HG03565 (cell line): ENCODE measurements around the gene UBE2E2.

Source experiments
- ATAC-seq: cut with Tn5 transposase; IDR thresholded peaks from one replicate; pipeline ENCODE4 v1.9.1; 2021; ENCODE audit warnings: mild to moderate bottlenecking, moderate library complexity; ENCODE audit not compliant: unreplicated experiment

UBE2E2 gene

DNA sequence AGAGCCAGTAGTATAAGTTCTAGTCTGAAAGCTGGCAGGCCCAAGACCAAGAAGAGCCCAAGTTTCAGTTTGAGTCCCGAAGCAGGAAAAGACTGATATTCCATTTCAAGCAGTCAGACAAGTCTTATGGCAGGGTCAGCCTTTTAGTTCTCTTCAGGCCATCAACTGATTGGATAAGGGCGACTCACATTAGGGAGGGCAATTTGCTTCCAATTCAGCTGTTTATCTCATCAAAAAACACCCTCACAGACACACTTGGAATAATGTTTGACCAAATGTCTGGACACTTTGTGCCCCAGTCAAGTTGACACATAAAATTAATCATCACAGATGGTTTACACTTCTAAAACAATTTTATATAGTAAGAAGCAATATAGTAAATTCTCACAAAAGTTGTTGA lies 69.7 kb downstream of the UBE2E2 start:
- no peak for ATAC-seq

GRCh38 chr3:23275061-23275460 lies 71.9 kb downstream of the UBE2E2 start:
- no peak for ATAC-seq

DNA sequence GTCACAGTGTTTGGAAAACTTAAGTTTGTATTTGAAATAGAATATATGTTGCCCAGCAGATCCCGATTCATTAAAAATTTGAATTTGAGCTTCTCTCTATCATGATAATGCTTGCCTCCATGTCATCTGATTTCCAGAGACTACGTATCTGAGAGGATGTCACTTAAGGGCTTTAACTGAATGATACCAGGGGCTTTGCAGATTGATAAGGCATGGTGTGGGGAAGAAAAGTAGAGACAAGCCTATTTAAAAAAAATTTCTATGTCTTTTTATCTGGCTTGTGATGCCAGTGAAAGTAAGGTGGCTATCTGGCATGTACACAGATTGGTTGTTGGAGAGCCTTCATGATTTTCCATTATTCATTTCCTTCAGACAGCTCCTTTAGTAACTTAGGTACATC lies 72.7 kb downstream of the UBE2E2 start:
- ATAC-seq, result no peak

GRCh38 chr3:23276913-23277658 lies 74.0 kb downstream of the UBE2E2 start:
- no peak for ATAC-seq

- ATAC-seq, result no peak
Measured at GRCh38 chr3:23277688-23278087, 74.6 kb downstream of the UBE2E2 start.

- ATAC-seq, result no peak
Measured at GRCh38 chr3:23283625-23284024, 80.5 kb downstream of the UBE2E2 start.

GRCh38 chr3:23288286-23288685 lies 85.2 kb downstream of the UBE2E2 start:
- ATAC-seq, result no peak

DNA sequence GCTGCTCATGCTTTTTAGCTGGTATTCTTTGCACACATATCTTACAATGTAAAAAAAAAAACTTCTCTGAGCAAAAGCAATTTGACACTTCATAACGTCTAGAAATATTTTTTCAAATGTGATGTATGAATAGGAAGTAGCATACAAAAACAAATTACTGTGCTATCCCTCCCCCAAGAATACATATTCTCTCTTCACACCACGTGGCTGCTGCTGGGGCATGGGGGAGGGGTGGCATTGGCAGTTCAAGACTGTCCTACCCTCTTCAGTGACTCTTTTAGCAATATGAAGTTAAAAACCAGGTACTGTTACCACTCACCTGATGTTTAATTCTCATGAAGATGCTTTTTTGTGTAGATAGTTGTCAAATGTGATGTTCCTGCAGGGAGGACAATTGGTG lies 85.6 kb downstream of the UBE2E2 start:
- no peak for ATAC-seq

DNA sequence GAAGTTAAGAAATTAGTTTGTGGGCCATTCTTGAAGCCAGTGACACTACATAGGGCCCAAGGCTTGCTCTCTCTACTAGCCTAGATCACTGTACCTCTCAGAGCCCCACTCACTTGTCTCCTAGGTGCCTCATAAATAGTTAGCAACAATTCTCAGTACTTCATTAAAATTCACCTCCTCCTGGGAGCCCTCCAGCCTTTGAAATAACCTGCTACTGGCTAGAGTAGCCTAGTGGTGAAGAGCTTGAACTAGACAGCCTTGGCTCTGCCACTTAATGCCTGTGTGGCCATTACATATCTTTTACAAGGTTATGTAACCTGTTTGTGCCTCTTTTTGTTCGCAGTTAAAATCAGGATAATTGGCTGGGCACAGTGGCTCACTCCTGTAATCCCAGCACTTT lies 89.3 kb downstream of the UBE2E2 start:
- ATAC-seq, result no peak

GRCh38 chr3:23294770-23295387 lies 91.8 kb downstream of the UBE2E2 start:
- ATAC-seq, result no peak

- ATAC-seq, result no peak
Measured at GRCh38 chr3:23301819-23302218, 98.7 kb downstream of the UBE2E2 start.

- ATAC-seq, result no peak
Measured at GRCh38 chr3:23302271-23302670, 99.1 kb downstream of the UBE2E2 start.

- ATAC-seq, result no peak
Measured at GRCh38 chr3:23303601-23304217, 100.6 kb downstream of the UBE2E2 start.

DNA sequence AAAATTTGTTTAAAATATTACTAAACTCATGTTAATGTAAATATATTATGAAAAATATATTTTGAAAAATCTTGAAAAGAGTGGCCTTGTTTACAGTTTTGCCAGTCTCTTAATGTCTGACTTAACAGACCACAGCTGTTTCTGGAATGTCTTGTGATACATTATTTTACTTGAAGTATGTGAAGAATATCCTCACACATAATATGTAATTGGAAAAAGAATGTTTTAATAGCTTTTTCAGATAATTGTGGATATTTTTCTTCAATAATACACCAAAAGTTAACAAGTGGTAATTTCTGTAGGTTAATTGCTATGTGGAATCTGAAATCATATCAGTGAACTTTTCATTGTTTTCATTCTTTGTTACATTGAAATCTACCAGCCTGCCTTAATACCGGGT lies 101.3 kb downstream of the UBE2E2 start:
- ATAC-seq, result no peak

- ATAC-seq, result no peak
Measured at GRCh38 chr3:23308986-23309625, 106.0 kb downstream of the UBE2E2 start.

GRCh38 chr3:23312866-23313265 lies 109.7 kb downstream of the UBE2E2 start:
- ATAC-seq, result no peak

DNA sequence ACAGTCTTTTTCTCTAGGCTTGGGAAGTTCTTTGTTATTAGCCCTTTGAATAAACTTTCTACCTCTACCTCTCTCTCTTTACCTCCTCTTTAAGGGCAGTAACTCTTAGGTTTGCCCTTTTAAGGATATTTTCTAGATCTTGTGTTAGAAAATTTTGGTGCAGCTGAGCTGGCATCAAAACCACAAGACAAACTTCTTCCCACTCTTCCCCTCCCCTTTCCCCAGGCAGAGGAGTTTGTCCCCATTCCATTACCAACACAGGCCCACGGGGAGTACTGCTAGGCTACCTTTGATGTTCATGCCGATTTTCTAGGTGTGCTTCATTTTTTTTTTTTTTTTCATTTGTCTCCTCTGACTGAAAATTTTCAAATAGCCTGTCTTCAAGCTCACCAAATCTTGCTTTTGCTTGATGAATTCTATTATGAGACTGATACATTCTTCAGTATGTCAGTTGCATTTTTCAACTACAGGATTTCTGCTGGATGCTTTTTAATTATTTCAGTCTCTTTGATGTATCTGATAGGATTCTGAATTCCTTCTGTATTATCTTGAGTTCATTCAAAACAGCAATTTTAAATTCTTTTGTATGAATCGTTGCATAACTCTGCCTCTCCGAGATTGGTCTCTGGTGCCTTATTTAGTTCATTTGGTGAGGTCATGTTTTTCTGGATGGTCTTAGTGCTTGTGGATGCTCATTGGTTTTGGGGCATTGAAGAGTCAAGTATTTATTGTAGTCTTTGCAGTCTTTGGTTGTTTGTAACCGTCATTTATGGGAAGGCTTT lies 112.0 kb downstream of the UBE2E2 start:
- ATAC-seq, result no peak

DNA sequence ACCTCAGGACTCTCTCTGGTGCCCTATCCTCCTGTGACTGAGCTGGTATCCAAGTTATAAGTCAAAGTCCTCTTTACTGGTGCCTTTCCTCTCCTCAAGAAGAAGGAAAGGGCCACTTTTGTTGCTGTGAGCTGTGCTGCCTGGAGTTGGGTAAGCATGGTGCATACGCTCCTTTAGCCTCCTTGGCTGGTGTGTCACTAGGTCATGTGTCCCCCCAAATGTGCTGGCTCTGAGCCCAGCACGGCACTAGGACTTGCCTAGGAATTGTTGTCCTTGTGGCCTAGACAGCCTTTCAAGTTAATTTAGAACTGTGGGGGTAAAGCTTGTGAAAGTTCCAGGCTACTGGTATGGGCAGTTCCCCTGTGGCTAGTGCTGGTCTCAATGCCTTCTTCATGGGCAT lies 113.8 kb downstream of the UBE2E2 start:
- ATAC-seq, result no peak

- no peak for ATAC-seq
Measured at GRCh38 chr3:23319366-23320312, 116.5 kb downstream of the UBE2E2 start.
